ENCODE data around the gene UBE3C.
"Not testable (repeated sequence)": the region's sequence is repeated elsewhere in the genome, so short reads cannot be mapped to it uniquely, and the experiment has no call there.

Gene UBE3C

DNA sequence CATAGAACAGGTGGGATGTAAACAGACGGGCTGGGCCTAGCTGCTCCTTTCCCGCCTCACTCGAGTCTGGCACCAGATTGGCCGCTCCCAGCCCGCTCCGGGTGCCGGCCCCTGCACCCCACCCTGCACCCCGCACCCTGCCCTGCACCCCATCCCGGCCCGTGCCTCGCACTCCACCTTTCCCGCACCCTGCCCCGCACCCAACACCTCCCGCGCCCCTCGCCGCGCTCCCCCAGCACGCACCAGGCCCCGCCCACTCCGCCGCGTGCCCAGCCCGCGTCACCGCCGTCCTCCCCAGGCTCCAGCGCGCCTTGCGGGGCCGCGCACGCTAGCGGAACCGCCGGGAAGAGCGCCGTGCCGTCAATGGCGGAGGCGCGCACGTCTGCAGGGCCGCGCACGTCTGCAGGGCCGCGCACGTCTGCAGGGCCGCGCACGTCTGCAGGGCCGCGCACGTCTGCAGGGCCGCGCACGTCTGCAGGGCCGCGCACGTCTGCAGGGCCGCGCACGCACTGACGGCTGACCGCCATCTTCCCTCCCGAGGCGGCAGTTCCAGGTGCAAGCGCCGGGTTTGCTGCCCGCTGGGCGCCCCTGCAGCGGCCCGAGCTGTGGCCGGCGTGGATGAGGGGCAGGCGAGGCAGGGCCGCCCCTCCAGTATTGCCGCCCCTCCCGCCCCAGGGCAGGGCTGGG is at the start of gene UBE3C:
TSS of gene UBE3C (plus strand) at position 503 of the 687 bp plus-strand sequence. CDS start 347 bp downstream, outside the sequence.
- peak; percentile 95 for DNase-seq

DNA sequence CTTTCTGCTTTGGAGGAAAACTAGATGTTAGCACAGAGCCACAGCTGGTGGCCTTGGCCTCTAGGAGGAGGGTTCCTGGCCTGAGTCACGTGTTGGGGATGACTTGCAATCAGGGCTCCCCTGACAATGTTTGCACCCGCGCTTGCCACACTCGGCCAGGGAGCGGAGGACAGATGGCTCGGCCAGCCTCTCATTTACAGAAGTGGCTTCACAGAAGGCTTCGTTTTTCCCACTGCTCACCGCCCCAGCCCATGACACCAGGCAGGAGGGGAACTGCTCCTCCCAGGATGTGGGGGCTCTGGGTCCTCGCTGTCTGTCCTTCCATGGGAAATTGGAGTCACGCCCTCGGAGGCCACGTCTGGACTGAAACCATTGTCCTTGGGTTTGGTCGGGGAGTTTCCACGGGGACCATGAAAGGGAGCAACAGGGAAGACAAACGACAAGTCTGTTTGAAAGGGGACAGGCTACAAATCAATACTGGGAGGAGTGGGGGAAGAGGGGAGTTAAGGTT is 49.6 kb upstream of the UBE3C start:
- DNase-seq = no peak

DNA sequence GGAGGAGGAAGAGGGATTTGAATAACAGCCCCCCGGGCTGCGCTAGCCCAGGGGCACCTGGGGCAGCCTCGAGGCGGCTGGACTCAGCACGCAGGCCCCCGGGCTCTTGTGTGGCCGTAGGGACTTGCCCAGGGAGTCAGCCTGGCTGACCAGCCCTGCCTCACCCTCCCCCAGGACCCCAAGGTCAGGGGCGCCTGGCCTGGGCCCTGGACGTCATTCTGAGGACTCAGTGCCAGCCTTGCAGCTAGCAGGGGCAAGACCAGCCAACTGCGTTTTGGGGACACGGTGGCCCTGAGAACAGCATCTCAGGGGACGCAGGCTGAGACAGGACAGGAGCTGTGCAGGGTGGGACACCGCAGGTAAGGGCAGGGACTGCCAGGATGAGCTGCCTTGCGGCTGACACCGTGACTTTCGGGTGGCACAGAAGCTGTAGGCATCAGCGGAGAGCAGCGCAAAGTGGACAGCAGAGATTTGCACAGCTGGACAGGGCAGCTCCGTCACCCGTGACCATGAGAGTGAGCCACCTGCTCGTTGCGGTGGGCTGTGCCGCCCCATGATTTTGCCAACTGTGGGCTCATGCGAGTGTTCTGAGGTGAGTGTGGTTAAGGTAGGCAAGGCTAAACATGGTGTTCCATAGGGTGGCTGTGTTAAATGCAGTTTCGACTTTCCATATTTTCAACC is 48.1 kb upstream of the UBE3C start:
- no peak for DNase-seq

DNA sequence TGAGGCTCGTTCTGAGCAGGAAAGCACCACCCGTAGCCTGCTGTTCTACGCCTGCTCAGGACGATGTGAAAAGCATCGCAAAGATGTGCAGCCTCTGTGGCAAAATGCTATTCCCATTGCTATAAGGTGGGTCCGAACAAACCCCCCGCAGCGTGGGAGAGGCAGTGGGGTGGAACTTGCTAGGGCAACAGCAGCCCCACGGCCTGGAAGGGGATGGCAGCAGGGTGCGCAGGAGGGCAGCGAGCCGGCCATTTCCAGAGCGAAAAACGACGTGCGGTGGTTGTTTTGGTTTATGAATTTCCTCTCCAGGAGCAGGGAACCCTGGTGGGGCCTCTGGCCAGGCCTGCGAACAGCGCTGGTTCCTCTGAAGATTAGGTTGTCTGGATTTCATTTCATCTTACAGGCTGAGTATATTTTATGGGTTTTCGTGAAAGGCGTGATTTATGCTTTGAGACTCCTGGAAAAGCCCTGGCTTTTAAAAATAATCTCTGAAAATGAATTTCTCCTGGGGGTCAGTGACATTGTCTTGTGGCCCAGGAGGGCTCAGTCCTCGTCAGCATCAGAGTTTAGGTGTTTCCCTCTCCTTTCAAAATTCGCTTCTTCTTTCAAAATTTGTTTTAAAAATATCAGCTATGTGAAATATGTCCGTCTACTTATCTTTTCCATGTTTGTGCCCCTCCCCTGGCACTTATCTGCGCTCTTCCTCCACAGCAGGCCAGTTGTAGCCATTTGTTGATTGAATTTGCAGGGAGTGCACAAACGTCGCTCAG is 42.3 kb upstream of the UBE3C start:
- DNase-seq = no peak

DNA sequence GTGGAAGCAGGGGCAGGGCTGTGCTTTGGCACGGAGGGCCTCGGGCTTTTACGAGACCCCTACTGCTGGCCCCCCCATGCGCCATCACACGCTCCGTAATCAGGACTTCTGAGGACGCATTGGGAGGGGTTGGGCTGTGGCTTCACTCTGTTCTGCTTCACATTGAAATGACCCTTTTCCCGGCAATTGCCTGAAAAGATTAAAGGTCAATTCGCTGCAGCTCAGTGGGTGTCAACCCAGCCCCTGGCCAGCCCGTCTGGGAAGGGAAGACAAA is 41.7 kb upstream of the UBE3C start:
- no peak for DNase-seq

DNA sequence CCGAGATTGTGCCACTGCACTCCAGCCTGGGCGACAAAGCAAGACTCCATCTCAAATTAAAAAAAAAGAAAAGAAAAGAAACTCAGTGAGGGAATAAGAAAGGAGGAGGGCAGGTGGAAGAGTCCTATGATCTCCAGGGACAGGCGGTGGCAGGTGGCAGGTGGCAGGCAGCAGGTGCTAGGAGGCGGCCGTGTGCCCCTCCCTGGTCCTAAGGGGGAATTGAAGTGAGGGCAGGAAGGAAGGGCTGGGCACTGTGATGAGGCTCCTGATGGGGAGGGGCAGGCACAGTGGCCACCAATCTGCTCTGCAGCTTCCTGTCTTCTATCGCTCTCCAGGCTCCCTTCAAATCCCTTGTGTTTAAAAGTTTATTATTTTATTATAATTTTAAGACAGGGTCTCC is 41.2 kb upstream of the UBE3C start:
- no peak for DNase-seq

DNA sequence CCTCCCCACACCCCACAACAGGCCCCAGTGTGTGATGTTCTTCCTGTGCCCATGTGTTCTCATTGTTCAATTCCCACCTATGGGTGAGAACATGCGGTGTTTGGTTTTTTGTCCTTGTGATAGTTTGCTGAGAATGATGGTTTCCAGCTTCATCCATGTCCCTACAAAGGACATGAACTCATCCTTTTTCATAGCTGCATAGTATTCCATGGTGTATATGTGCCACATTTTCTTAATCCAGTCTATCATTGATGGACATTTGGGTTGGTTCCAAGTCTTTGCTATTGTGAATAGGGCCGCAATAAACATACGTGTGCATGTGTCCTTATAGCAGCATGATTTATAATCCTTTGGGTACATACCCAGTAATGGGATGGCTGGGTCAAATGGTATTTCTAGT is 38.7 kb upstream of the UBE3C start:
- DNase-seq = not testable (repeated sequence)

DNA sequence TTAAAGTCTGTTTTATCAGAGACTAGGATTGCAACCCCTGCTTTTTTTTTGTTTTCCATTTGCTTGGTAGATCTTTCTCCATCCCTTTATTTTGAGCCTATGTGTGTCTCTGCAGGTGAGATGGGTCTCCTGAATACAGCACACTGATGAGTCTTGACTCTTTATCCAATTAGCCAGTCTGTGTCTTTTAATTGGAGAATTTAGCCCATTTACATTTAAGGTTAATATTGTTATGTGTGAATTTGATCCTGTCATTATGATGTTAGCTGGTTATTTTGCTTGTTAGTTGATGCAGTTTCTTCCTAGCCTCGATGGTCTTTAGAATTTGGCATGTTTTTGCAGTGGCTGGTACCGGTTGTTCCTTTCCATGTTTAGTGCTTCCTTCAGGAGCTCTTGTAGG is 35.1 kb upstream of the UBE3C start:
- DNase-seq = not testable (repeated sequence)

DNA sequence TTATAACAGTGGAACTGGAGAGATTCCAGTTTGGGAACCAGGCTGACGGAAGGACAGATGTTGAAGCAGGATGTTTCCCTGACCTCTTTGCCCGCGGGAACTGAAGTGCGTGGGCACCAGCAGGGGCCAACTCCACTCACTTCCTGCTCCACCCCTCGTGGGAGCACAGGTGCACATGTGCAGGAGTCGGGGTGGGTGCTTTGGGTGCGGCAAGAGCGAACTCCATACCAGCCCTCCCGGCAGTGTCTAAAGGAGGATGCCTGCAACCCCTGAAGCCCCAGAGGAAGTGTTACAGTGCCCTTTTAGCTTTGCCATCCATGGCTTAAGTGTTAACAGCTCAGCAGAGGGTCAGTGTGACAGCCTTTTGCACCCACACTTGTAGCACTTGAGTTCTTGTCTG is 27.4 kb upstream of the UBE3C start:
- no peak for DNase-seq

DNA sequence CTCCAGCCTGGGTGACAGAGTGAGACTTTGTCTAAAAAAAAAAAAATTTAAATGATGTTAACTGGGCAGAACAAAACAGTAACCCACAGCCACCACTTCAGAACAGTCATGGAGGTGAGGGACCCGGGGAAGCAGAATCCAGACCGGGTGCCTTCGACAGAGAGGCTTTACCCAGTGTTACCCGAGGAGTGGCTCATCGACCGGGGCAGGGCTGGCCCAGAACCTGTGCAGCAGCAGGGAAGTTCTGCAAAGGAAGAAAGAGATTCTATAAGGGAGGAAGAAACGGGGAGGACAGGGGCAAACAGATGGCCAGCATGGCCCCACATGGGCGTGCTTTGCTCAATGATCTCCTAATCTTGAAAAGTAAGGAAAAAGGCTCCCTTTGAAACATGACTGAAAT is 26.0 kb upstream of the UBE3C start:
- DNase-seq = no peak

DNA sequence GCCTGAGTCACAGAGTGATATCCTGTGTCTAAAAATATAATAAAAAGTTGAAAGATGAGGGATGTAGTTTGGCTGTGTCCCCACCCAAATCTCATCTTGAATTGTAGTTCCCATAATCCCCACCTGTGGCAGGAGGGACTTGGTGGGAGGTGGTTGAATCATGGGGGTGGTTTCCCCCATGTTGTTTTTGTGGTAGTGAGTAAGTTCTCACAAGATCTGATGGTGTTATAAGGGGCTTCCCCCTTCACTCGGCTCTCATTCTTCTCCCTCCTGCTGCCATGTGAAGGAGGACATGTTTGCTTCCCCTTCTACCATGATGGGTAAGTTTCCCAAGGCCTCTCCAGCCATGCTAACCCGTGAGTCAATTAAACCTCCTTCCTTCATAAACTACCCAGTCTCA is 25.1 kb upstream of the UBE3C start:
- DNase-seq = no peak

DNA sequence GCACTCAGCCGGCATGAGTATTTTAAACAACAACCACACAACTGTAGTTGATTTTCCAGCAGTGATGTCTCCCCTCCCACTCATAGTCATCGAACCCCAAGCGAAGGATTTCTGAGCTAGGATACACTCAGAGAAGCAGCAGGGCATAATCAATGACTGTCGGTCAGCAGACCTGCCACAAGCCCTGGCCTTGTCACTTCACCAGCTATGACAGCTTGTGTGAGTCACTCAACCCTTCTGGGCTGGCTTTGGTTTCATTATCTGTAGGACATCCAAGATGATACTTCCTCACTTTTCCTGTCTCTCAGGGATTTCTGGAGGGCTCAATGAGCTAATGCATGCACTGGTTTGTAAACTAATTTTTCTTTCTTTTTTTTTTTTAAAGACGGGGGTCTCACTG is 22.0 kb upstream of the UBE3C start:
- no peak for DNase-seq

DNA sequence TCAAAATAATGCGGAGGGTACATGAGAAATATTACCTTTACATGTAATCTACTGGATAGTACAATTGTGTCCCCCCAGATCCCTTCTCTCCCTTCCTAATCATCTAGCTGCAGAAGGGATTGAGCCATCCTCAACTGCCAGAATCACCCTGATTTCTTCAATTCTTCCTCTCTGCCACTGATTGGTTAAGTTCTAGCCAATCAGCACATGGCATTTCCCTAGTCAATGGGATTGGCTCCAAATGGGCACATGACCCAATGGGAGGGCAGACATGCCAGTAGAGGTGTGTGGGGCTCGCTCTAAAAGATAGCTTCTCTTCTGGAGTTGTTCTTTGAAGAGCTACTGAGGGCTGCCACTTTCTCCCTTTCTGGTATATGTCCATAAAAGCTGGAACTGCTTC is 20.9 kb upstream of the UBE3C start:
- no peak for DNase-seq

DNA sequence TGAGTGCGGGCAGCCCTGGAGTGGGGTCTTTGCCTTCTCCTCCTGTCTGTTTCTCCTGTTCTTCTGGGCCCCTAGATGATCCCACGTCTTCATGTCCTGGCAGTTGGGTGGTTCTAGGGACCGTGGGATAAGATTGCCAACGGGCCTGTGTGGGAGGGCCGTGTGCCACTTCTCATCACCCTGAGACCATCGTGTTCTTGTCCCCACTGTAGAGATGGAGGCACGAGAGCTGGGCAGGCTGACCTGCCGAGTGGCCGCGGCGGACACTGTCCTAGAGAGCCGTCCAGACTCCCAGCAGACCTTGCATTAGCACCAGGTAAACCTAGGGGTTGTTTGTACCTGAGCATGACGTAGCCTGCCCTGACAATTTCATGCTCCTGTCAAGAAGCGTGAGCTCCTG is 18.5 kb upstream of the UBE3C start:
- no peak for DNase-seq

DNA sequence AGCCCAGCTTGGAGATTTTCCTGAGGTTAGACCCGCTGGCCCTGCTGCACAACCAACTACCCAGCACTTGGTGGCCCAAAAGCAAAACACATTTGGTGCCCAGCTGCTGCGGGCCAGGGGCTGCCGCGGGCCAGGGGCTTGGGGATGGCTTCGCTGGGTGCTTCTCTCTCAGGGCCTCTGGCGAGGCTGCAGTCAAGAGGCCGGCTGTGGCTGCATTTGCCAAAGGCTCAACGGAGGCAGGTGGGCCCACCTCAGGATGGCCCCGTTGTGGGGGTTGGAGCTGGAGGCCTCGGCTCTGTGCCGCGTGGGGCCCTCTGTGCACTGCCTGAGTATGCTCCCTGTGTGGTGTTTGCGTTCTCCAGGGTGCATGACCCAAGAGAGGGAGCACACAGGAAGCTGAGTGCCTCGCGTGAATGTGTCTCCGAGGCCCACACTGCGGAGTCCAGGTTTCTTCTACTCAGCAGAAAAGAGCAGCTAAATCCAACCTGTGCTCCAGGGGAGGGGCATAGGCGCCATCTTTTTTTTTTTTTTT is 17.5 kb upstream of the UBE3C start:
- no peak for DNase-seq

DNA sequence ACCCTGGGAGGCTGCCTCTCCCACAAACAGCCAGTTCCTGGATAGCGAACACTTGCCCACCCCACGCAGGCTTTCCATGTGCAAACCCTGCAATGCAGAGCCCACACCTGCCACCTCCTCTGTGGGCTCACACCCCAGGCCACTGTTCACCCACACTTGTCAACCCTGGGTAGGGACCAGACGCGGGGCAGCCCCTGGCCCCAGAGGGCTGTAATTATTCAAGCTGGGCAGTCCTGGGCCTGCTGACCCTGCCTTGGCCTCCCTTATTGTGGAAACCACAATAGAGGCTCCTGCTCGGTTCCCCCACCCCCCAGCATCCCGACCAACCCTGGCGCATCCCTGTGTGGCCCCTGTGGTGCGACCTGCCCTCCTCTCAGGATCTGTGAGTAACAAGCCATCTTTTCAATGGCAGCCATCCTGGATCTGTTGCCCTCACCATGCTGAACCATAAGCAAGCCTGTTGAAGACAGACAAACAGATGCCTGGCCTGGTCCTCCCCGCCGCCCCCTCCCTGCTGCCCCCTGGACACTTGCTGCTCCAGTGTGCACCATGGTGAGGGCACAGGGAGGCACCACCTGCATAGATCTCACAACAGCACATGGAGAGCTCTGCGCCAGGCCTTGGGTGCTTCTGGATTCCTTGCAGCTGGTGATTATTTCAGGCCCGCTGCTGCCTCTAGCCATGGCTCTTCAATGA is 15.8 kb upstream of the UBE3C start:
- DNase-seq = no peak

DNA sequence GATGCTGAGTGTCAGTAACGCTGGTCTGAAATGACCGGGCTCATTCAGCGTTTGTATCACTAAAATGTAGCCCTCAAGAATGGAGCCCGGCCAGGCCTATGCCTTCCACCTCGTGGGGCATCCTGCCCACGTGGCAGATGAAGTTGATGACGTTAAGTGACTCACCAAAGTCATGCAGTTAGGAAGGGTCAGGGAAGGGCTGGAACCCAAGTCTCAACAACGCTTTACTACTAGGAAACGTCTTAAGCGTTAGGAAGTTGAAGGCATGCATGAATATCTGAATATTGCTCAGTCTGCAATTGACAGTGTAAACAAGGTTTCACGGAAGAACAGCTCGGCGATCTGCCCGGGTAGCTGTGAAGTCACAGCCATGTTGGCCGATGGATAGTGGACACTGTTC is 14.0 kb upstream of the UBE3C start:
- DNase-seq = no peak

DNA sequence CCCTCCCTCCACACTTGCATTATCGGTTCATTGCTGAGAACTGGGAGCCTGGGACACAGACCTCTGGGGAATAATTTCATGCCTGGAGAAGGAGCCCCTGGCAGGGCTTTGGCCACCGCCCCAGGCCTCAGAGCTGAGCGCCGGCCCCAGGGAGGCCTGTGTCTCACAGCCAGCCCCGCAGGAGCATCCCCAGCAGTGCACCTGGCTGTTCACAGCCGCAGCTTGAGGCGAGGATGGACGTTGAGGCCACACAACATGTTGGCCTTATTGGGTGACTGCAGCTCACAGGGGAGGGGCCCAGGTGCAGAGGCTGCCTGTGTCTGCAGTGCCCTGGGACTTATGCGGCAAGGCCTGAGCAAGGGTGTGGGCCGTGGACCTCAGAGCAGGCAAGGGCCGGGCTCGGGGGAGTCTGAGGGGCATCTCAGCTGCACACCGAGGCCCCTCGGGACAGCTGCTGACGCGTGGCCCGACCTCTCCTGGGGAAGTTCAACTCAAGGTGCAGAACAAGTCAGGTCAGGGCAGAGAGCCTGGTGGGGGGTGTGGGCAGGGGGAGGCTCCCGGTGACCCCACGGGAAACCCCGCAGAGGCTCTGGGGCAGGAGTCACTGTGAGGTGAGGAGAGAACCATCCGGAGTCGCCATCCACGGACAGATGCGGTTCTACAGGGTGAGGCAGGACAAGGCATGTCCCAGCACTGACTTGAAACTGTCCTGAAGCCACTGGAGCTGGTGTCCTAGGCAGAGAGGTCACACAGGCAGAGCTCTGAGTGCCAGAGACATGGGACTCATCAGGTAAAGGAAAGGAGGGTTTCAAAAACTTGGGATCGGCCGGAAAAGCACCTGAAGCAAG is 13.1 kb upstream of the UBE3C start:
- DNase-seq = no peak

DNA sequence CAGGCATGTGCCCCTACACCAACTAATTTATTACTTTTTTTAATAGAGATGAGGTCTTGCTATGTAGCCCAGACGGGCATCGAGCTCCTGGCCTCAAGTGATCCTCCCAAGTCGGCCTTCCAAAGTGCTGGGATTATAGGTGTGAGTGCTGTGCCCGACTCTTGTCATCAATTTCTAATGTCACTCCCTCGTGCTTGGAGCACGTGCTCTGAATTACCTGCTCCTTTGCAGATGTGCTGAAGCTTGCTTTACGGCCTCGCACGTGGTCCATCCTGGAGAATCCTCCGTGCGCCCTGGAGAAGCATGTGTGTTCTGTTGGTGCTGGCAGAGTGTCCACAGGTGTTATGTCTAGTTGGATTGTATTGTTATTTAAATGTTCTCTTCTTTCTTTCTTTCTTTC is 11.8 kb upstream of the UBE3C start:
- no peak for DNase-seq

DNA sequence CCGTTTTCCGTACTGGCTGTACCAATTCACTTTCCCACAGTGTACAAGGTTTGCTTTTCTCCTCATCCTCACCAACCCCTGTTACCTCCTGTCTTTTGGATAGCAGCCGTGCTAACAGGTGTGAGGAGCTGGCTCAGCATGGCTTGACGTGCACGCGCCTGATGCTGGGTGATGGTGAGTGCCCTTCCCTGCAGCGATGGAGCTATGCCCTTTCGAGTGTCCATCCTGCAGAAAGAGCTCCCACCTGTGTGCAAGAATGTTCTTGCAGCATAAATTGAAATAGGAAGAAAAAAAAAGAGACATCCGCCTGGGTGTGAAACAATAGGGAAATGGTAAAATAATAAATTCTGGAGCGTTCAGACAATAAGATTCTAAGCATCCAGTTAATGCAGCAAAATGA is 9.5 kb upstream of the UBE3C start:
- no peak for DNase-seq

DNA sequence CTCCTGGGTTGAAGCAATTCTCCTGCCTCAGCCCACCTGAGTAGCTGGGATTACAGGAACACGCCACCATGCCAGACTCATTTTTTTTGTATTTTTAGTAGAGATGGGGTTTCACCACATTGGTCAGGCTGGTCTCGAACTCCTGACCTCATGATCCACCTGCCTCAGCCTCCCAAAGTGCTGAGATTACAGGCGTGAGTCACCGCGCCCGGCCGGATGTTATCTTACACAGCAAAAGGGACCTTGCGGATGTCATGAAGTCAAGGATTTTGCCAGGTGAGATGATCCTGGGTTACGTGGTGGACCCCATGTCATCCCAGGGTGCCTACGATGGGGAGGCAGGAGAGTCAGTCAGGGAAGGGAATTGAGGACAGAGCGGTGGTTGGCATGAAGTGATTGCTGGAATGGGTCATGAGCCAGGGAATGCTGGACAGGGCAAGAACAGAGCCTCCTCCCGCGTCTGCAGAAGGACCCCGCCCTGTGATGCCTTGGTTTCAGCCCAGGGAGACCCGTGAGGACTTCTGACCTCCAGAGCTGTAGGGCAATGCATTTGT is 8.7 kb upstream of the UBE3C start:
- no peak for DNase-seq

DNA sequence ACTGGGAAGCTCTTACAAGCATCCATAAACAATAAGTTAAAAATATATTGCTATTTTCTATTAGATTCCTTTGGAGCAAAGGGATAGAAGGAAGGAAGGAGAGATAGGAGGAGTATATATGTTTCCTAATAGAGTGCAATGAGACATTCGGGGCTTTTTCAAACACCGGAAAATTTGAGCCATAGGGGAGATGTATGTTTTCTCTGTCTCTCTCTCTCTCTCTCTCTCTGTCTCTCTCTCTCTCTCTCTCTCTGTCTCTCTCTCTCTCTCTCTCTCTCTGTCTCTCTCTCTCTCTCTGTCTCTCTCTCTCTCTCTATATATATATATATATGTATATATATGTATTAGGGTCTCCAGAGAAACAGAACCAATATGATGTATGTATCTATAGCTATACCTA is 7.9 kb upstream of the UBE3C start:
- DNase-seq = not testable (repeated sequence)

All from NK-92 treated with Interleukin-12 subunit alpha and Interleukin-12 subunit beta, amount 100 ng/mL, for 24 hours (cell line).